ENCODE data around the gene LPIN1. TPM values are rescaled to one million over a fixed set of nuclear protein-coding genes. Genes with fewer than 3 reads are reported as not detected.

Gene LPIN1
- total RNA-seq, 4 donors from 2014 or later, result 28.7 to 47.0 (median 39.6) TPM

DNA sequence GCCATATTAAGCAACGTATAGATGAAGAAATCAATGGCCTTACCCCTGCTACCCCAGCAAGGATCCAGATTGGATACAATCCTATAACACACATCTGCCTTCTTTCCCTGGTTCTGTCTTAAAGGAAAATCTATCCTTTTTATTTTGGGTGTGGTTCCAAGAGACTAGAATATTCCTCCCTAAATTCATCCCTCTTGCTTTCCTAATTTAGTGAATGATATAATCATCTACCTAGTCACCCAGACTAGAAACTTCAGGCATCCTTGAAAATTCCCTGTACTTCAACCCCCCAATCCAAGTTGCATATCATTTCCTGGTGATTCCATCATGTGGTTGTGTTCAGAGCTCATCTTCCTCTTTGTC lies 35.1 kb upstream of the LPIN1 start:
- intact Hi-C loops (cut with DNase I), result no loop called here
- WGBS, 2 donors, result 95% methylated on average over 1 of the region's 1 CpG
- no peak for DNase-seq
- no peak overlapping the region for H3K4me3 ChIP-seq (replicated peaks in 1 of 3)
- H3K27ac ChIP-seq, result peak overlapping the region in 1 of 3 donors; percentile 45
- H3K9me3 ChIP-seq, result no peaks in the 10 kb centered on the region
- H3K36me3 ChIP-seq, result no peaks in the 10 kb centered on the region
- TF ChIP-seq, protein P1, sequence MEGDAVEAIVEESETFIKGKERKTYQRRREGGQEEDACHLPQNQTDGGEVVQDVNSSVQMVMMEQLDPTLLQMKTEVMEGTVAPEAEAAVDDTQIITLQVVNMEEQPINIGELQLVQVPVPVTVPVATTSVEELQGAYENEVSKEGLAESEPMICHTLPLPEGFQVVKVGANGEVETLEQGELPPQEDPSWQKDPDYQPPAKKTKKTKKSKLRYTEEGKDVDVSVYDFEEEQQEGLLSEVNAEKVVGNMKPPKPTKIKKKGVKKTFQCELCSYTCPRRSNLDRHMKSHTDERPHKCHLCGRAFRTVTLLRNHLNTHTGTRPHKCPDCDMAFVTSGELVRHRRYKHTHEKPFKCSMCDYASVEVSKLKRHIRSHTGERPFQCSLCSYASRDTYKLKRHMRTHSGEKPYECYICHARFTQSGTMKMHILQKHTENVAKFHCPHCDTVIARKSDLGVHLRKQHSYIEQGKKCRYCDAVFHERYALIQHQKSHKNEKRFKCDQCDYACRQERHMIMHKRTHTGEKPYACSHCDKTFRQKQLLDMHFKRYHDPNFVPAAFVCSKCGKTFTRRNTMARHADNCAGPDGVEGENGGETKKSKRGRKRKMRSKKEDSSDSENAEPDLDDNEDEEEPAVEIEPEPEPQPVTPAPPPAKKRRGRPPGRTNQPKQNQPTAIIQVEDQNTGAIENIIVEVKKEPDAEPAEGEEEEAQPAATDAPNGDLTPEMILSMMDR (IDR thresholded peaks at IDR 0.05), result no peak
- TF ChIP-seq POLR2A (IDR thresholded peaks at IDR 0.05), result no peak
- peaks cover 0 to 13% of the 10 kb centered on the region in 2 donors for H3K4me1 ChIP-seq
- no peaks in the 10 kb centered on the region for H3K27me3 ChIP-seq

DNA sequence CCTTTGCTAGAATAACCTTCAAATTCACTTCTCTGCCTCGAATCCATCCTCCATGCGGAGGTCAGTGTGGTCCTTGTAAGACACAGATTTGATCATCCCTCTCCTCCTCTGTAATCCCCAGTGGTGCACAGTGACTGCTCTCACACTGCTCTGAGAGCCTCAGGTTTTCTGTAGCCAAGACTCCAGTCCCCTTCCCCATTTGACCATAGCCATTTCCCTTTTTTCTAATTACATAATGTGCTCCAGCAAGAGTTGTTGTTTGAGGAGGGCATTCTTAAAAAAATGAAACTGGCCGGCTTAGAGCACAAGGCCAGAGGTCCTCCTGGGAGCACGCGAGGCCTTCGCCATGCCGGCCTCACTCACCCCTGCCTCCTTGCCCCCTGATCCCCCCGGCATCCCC lies 34.7 kb upstream of the LPIN1 start:
- DNase-seq, result no peak
- WGBS, 2 donors, result 79 to 80% methylated on average over 8 of the region's 8 CpGs
- intact Hi-C loops (cut with DNase I), result no loop called here
- no peaks in the 10 kb centered on the region for H3K36me3 ChIP-seq
- H3K27me3 ChIP-seq, result no peaks in the 10 kb centered on the region
- H3K4me1 ChIP-seq, result peaks cover 0 to 13% of the 10 kb centered on the region in 2 donors
- no peaks in the 10 kb centered on the region for H3K9me3 ChIP-seq
- no peak for TF ChIP-seq POLR2A (IDR thresholded peaks at IDR 0.05)
- TF ChIP-seq, protein P1 (IDR thresholded peaks at IDR 0.05), result no peak
- H3K27ac ChIP-seq, result no peak overlapping the region
- no peak overlapping the region for H3K4me3 ChIP-seq (replicated peaks in 1 of 3)

DNA sequence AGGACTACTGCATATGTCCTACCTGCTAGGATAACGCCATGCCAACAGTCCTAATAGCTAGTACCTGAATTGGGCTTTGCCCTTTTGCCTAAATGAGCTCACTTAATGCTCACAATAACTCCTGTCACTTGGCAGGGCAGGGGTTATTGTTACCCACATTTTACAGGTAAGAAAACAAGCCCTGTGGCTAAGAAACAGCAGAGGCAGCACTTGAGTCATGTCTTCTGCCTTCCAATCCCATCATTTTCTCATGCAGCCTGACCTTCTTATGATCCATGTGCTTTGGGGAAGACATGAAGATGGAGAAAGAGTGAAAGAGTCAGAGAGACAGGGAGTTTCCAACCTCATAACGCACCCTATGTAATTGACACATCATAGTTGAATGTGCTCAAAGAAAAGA lies 33.6 kb upstream of the LPIN1 start:
- Histone ChIP-seq H3K27ac (no peak overlapping the region), H3K4me3 (replicated peaks in 1 of 3) (no peak overlapping the region)
- 93 to 97% methylated on average over 2 of the region's 2 CpGs for WGBS, 2 donors

DNA sequence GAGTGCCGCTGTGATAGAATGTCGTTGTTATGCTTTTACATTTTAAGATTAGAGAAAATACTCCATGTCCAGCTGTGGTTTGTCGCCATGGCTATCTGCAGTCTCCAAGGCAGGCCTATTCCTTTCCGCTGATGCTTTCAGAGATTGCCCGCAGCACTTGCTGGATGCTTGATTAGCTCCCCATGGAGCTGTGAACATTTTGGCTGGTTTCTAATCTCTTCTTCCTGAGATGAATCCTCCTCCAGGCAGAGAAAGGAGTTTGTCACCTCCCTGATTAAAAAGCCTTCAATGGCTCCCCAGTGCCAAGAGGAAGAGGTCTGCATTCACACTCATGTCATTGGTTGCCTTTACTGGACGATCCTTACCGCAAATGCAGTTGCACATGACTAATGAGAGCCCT lies 32.6 kb upstream of the LPIN1 start:
- H3K27me3 ChIP-seq, result no peaks in the 10 kb centered on the region
- DNase-seq, result no peak
- H3K4me1 ChIP-seq, result peaks cover 0 to 13% of the 10 kb centered on the region in 2 donors
- H3K36me3 ChIP-seq, result no peaks in the 10 kb centered on the region
- H3K27ac ChIP-seq, result no peak overlapping the region
- intact Hi-C loops (cut with DNase I), result no loop called here
- H3K9me3 ChIP-seq, result no peaks in the 10 kb centered on the region
- TF ChIP-seq POLR2A (IDR thresholded peaks at IDR 0.05), result no peak
- TF ChIP-seq, protein P1 (IDR thresholded peaks at IDR 0.05), result no peak
- H3K4me3 ChIP-seq (replicated peaks in 1 of 3), result no peak overlapping the region
- WGBS, 2 donors, result 79 to 91% methylated on average over 7 of the region's 7 CpGs

More for the DNA sequence above, 33.6 kb upstream of the LPIN1 start:
- no peak for TF ChIP-seq POLR2A (IDR thresholded peaks at IDR 0.05)
- TF ChIP-seq, protein P1 (IDR thresholded peaks at IDR 0.05), result no peak
- intact Hi-C loops (cut with DNase I), result no loop called here
- Histone ChIP-seq H3K27me3 (no peaks in the 10 kb centered on the region), H3K4me1 (peaks cover 0 to 13% of the 10 kb centered on the region in 2 donors), H3K36me3 (no peaks in the 10 kb centered on the region), H3K9me3 (no peaks in the 10 kb centered on the region)
- DNase-seq, result no peak

- Histone ChIP-seq H3K4me1 (peaks cover 0 to 5% of the 10 kb centered on the region in 2 donors), H3K27ac (no peak overlapping the region), H3K4me3 (replicated peaks in 1 of 3) (no peak overlapping the region), H3K9me3 (no peaks in the 10 kb centered on the region), H3K36me3 (no peaks in the 10 kb centered on the region), H3K27me3 (no peaks in the 10 kb centered on the region)
- DNase-seq, result no peak
- WGBS, 2 donors, result 92 to 94% methylated on average over 12 of the region's 12 CpGs
- intact Hi-C loops (cut with DNase I), result no loop called here
- TF ChIP-seq POLR2A (IDR thresholded peaks at IDR 0.05), result no peak
- TF ChIP-seq, protein P1 (IDR thresholded peaks at IDR 0.05), result no peak
Observed at GRCh38 chr2:11715987-11716652, 30.3 kb upstream of the LPIN1 start.
